ENCODE results near the gene TMEM125. TPM values are rescaled to one million over a fixed set of nuclear protein-coding genes. Genes with fewer than 3 reads are reported as not detected.

The TMEM125 gene
- 0.17 TPM in 2 replicates for polyA plus RNA-seq (2011; rRNA removed)
- 0.24 TPM in 1 of 2 replicates, not detected in the other for polyA minus RNA-seq (2011; rRNA and poly(A)+ RNA removed)

DNA sequence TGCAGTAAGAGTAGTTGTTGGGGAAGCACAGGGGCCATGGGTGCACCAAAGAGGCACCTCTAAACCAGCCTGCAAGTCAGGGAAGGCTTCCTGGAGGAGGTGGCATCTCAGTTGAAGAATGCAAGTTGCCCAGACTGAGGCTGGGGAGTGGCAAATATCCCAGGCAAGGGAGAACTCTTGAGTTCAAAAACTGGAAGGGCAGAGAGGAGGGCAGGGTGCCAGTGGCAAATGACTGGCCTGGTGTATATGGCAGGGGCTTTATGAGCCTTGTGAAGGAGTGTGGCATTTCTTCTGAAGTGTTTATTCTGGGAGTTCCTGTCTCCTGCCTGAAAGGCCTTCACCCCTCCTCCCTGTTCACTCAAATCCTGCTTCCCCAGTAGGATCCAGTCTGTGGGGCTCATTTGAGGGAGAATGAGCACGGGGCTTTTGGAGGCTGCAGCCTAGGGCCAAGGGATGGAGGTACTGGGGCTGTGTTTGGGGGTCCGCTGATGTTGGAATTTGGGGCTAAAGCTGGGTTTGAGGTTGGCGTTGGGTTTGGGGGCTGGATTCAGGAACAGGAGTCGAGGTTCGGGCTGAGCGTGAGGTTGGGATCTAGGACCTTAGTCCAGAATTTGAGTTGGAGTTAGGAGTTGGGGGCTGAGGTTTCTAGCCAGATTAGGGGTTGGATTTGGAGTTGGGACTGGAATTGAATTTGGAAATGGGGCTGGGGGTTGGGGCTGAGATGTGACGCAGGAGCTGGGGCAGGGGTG lies at the start of gene TMEM125:
TSS of gene TMEM125 (plus strand) at position 357 of the 749 bp plus-strand sequence. CDS start 2,740 bp downstream, outside the sequence.
- Histone ChIP-seq H3K27me3 (ENCODE audit: control insufficient read depth, insufficient read depth, low read length) (peaks cover 6% of the 10 kb centered on the region), H3K4me3 (ENCODE audit: low read depth, low read length) (no peak within 1 kb of the TSS), H3K36me3 (ENCODE audit: control insufficient read depth, insufficient read depth, low read length) (no peaks in the 10 kb centered on the region)
- ChIA-PET CTCF (interaction anchor here (1.2 to 1.5 kb wide), 2 partner anchors 12 kb away, joined by 3 read pairs; no protein-coding TSS in a partner anchor), POLR2A (no interaction called here)
- no peak for TF ChIP-seq CTCF (IDR thresholded peaks at IDR 0.05; ENCODE audit: insufficient read depth, low read depth, low read length)
- no peak for DNase-seq (ENCODE audit: low read depth)

GRCh38 chr1:43220905-43221778 lies 48.6 kb upstream of the TMEM125 start:
- ChIA-PET POLR2A (interaction anchor here (1.1 kb wide), 1 partner anchor 14 kb away, joined by 3 read pairs; no protein-coding TSS in a partner anchor), CTCF (interaction anchor here (0.5 to 1.1 kb wide), 3 partner anchors 16 to 194 kb away, joined by 3 to 5 read pairs (median 3); no protein-coding TSS in a partner anchor)
- TF ChIP-seq CTCF (IDR thresholded peaks at IDR 0.05; ENCODE audit: insufficient read depth, low read depth, low read length), result no peak
- DNase-seq (ENCODE audit: low read depth), result no peak
- Histone ChIP-seq H3K36me3 (ENCODE audit: control insufficient read depth, insufficient read depth, low read length) (no peaks in the 10 kb centered on the region), H3K4me3 (ENCODE audit: low read depth, low read length) (no peak overlapping the region), H3K27me3 (ENCODE audit: control insufficient read depth, insufficient read depth, low read length) (no peaks in the 10 kb centered on the region)

DNA sequence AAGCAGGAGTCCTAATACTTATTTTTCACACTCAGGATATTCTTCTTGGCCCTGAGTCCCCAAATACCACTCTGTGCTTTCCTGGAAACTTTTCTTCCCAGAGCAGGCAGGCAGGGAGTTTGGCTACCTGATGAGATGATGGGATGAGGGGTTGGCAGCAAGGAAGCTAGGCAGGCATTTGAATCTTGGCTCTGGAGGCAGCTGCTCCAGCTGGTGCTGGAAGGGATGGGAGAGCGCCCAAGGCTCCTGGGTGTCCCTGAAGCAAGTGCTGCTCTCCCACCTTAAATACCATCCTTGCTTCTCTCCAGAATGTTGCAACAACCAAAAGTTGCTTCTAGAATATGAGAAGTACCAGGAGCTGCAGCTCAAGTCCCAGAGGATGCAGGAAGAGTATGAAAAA lies 48.0 kb upstream of the TMEM125 start:
- no peak for DNase-seq (ENCODE audit: low read depth)
- TF ChIP-seq CTCF (IDR thresholded peaks at IDR 0.05; ENCODE audit: insufficient read depth, low read depth, low read length), result no peak
- no peaks in the 10 kb centered on the region for H3K27me3 ChIP-seq (ENCODE audit: control insufficient read depth, insufficient read depth, low read length)
- H3K4me3 ChIP-seq (ENCODE audit: low read depth, low read length), result no peak overlapping the region
- H3K36me3 ChIP-seq (ENCODE audit: control insufficient read depth, insufficient read depth, low read length), result no peaks in the 10 kb centered on the region
- CTCF ChIA-PET, result interaction anchor here (0.5 to 1.1 kb wide), 2 partner anchors 15 to 180 kb away, joined by 3 to 5 read pairs; no protein-coding TSS in a partner anchor
- POLR2A ChIA-PET, result no interaction called here

DNA sequence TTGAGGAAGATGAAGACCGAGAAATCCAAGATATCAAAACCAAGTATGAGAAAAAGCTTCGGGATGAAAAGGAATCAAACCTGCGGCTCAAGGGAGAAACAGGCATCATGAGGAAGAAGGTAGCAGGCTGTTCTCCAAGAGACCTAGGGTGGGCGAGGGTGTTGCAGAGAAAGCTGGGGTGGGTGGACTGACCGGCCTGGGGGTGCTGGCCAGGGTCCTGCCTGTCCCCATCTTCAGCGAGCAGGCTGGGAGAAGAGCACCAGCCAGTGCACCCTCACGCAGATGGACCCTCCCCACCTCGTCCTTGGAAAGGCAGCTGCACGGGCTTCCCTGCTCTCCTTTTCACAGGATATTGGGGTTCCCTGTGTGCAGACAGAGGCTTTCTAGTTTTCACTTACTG lies 46.9 kb upstream of the TMEM125 start:
- CTCF ChIA-PET, result interaction anchor here (1.3 kb wide), 1 partner anchor 198 kb away, joined by 3 read pairs; no protein-coding TSS in a partner anchor
- Histone ChIP-seq H3K27me3 (ENCODE audit: control insufficient read depth, insufficient read depth, low read length) (no peaks in the 10 kb centered on the region), H3K4me3 (ENCODE audit: low read depth, low read length) (no peak overlapping the region), H3K36me3 (ENCODE audit: control insufficient read depth, insufficient read depth, low read length) (no peaks in the 10 kb centered on the region)
- no peak for DNase-seq (ENCODE audit: low read depth)
- POLR2A ChIA-PET, result no interaction called here
- TF ChIP-seq CTCF (IDR thresholded peaks at IDR 0.05; ENCODE audit: insufficient read depth, low read depth, low read length), result no peak

GRCh38 chr1:43225168-43225567 lies 44.6 kb upstream of the TMEM125 start:
- ChIA-PET POLR2A (no interaction called here), CTCF (interaction anchor here (0.5 kb wide), 1 partner anchor 19 kb away, joined by 3 read pairs; no protein-coding TSS in a partner anchor)
- no peak overlapping the region for H3K4me3 ChIP-seq (ENCODE audit: low read depth, low read length)
- no peaks in the 10 kb centered on the region for H3K27me3 ChIP-seq (ENCODE audit: control insufficient read depth, insufficient read depth, low read length)
- no peaks in the 10 kb centered on the region for H3K36me3 ChIP-seq (ENCODE audit: control insufficient read depth, insufficient read depth, low read length)
- no peak for TF ChIP-seq CTCF (IDR thresholded peaks at IDR 0.05; ENCODE audit: insufficient read depth, low read depth, low read length)
- DNase-seq (ENCODE audit: low read depth), result no peak

Measured in BJ (cell line).